Activated CD8-positive, alpha-beta memory T cell treated with anti-CD3 and anti-CD28 coated beads for 36 hours (primary cell): ENCODE results near the gene RWDD2A. TPM values are rescaled to one million over a fixed set of nuclear protein-coding genes. Genes with fewer than 3 reads are reported as not detected.
"Not testable (repeated sequence)": the region's sequence is repeated elsewhere in the genome, so short reads cannot be mapped to it uniquely, and the experiment has no call there.

ENCODE experiments used
- CTCF ChIA-PET: fragments of 350-600 bp; sonication (Branson Sonifier 250); formaldehyde crosslinking; loops from one replicate; lab custom pipeline; 2021; ENCODE audit warnings: antibody characterized with exemption; lab: Charles Lee
- POLR2A ChIA-PET: fragments of 350-600 bp; sonication (Branson Sonifier 250); formaldehyde crosslinking; loops from one replicate; lab custom pipeline; 2021; ENCODE audit warnings: antibody characterized with exemption; lab: Charles Lee
- total RNA-seq, 2 experiments: library from RNA; stranded (reverse); gene quantifications; one replicate each; pipeline ENCODE4 v1.2.3, GENCODE V29; 2021

The RWDD2A gene
- total RNA-seq, result 1 to 10 TPM; 1.6 TPM

DNA sequence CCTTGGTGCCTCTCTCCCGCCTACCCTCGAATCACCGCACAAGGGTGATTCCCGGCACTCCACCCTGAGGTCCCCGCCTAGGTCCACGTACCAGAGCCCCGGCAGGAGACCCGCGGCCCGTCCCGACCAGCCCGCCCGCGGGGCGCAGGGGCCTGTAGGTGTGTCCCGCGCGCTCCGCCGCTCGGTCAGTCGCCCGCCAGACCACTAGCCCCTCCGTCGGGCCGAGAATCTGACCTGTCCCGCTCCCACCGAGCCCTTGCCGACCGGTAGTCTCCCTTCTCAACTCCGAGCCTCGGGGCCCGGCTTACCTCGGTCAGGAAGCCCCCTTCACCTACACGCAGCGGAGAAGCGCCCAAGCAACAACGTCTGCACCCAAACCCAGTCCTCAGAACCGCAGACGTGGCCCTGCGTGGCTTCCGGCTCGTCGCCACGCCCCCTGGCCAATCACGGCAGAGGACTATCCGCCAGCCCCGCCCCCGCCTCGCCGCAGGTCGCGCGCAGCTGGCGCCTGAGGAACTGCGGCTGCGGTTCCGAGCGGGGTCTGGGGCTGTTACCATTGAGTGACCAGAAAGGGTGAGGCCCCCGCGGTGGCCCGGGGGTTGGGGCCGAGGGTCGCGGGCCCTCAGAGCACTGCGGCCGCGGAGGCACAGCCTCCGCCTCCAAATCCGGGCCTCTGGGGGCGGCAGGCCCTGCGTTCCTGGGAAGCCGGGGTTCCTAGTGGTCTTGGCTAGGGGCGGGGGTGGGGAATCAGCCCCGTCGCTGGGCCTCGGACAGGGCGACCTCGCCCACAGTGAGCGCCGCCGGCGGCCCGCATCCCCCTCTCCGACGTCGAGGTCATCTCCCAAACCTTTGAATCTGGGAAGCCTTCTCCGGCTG is at the start of gene RWDD2A, which contains the start of gene PGM3:
Gene RWDD2A, plus strand, starts transcription at position 487 of the 876 bp plus-strand sequence. CDS start 1,095 bp downstream, outside the sequence.
Gene PGM3, minus strand, starts transcription at position 395 of the 876 bp plus-strand sequence. CDS start 2,253 bp downstream, outside the sequence.
- ChIA-PET POLR2A (interaction anchor here (1.0 kb wide), 1 partner anchor 126 kb away, joined by 3 read pairs; no protein-coding TSS in a partner anchor), CTCF (interaction anchor here (1.0 kb wide), 1 partner anchor 126 kb away, joined by 3 read pairs; the partner anchor contains the start of gene DOP1A)

DNA sequence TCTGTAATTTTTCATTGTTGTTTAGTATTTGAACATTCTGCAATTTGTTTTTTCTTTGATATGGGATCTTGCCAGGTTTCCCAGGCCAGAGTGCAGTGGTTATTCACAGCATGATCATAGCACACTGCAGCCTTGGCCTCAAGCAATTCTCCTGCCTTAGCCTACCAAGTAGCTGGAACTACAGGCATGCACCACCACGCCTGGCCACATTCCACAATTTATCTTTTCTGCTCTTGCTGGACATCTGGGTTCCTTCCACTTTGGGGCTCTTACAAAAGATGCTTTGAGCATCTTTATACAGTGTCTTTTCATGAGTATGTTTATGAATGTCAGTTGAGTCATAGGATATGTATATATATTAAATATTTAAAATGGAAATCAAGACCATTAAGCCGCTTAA is 42.0 kb upstream of the RWDD2A start:
- POLR2A ChIA-PET, result no interaction called here
- CTCF ChIA-PET, result no interaction called here

DNA sequence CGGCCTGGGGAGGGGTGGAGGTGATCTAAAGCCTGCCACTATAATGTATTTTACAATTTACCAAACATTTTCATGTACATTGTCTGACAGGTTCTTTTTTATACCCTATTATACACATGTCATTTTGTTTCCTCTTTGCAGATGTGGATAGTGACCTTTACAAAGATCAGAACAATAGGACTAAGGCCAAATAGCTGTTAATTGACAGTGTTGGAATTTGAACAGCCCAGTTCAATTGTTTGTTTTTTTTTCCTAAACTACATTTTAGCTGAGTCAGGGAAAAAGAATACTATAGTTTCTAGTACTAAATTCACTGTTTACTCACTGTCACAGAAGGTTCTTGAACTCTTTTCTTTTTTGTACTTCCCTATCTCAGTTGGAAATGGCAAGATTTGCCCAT is 40.2 kb upstream of the RWDD2A start:
- CTCF ChIA-PET, result no interaction called here
- POLR2A ChIA-PET, result no interaction called here

DNA sequence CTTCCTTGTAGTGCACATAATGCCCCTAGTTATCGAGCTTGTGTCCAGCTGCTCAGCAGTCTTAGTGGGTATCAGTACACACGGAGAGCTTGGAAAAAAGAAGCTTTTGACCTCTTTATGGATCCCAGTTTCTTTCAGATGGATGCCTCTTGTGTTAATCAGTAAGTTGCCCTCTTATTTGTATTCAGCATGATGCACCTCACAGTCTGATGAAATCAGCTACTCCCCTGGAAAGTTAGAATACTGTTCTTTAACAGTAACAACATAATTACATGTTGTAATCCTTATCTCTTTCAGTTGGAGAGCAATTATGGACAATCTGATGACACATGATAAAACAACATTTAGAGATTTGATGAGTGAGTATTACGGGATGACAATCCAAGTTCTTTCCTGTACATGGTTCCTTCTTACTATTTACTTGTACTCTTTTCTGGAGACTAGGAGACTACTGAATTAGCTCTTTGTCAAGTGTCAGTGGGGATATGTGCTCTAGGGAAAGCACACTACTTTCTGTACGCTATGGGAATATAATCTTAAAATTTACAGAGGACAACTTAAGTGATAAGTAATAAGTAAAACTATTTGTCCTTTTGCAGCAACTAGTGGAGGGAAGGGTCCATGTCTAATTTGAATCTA is 39.2 kb upstream of the RWDD2A start:
- CTCF ChIA-PET, result no interaction called here
- POLR2A ChIA-PET, result no interaction called here

DNA sequence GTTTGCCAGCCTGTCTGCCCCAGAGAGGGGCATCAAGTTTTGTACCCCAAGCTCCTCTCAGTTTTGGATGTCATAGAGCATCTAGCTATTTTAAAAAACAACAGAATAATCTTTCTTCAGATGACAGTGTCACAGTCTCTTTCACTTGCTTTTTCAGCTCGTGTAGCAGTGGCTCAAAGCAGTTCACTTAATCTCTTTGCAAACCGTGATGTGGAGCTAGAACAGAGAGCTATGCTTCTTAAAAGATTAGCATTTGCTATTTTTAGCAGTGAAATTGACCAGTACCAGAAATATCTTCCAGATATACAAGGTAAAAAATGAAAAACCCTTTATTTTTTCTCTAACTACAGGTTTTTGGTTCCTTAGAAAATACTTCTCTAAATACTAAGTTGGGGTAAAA is 37.4 kb upstream of the RWDD2A start:
- POLR2A ChIA-PET, result no interaction called here
- CTCF ChIA-PET, result no interaction called here

DNA sequence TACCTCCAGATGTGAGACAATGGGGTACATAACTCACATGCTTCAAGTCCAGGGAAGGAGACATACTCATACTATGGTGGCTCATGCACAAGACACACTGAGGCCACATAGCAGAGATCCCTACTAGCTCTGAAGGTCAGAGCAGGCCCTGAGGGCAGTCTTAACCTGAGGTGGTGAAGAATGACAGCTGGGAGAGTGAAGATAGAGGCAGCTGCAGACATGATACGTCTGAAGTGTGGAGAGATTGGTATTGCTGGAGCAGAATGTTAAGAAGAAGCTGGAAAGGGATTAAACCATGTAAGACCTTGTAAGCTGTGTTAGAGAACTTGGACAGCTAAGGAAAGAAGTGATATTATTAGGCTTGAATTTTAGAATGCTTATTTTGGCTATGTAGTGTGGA is 33.0 kb upstream of the RWDD2A start:
- CTCF ChIA-PET, result no interaction called here
- POLR2A ChIA-PET, result no interaction called here

DNA sequence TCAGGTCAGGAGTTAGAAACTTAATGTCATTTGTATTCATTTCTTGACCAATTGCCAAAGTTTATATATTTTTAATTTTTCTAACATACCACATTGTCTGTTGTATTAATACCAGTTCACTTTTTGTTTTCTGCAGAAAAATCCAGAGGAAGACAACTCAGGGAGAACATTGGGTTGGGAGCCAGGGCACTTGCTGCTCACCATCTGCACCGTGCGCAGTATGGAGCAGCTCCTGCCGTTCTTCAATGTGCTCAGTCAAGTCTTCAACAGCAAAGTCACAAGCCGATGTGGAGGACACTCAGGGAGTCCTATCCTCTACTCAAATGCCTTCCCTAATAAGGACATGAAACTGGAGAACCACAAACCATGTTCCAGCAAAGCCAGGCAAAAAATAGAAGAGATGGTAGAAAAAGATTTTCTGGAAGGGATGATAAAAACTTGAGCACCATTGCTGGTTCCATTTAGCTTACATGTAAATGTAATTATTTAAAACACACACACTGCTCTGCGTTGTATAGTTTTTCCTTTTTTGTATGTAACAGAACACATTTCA is 25.4 kb upstream of the RWDD2A start:
- CTCF ChIA-PET, result no interaction called here
- POLR2A ChIA-PET, result no interaction called here

DNA sequence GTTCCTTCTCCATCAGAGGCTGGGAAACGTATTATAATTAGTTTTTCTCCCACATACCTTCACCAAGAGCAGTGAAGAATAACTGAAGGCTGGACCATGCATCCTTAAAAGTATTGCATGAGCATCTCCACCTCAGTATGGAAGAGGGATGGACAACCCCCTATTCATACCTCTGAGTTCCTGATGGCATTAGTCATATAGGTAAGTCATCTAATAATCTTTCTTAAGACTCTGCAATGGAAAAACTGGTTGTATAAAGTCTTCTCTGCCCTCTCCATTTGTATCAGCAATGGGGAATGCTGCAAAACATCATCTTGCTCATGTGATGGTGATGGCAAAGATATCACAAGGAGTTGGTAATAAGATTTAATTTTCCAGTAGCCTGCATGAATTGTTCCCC is 24.6 kb upstream of the RWDD2A start:
- POLR2A ChIA-PET, result no interaction called here
- CTCF ChIA-PET, result no interaction called here

DNA sequence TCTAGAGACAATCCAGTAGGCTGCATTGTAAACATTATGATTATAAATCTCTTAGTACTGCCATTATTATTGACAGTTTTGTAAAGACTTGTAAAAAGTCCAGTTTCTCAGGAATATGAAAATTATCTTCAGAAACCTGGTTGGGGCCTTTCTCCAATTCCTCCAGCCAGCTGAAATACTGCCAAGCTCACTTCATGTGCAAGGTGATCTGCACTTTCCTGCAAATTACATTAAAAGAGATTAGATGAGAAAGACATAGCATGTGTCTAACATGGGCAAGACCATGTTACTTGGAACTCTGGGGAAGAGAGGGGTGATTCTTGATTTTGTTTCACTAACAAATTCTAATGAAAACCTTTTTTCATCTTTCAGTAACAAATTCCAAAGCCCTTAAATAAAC is 24.1 kb upstream of the RWDD2A start:
- ChIA-PET CTCF (no interaction called here), POLR2A (no interaction called here)

DNA sequence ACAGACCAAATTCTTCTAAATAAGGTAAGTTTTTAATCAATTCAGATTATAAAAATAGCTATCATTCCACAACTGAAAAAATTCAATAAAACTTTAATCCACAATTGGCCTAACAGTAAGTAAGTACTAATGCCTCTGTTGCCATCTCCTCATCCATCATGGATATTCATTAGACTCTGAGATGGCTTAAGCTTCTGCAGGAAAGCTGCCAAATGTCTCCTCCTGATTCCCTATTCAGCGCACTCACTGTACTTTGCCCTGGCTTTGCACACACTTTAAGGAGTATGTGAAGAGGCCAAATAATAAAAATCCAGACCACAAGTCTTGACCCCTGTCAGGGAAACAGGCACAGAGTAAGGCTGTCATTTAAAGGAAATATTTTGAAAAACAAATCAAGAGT is 23.6 kb upstream of the RWDD2A start:
- CTCF ChIA-PET, result no interaction called here
- POLR2A ChIA-PET, result no interaction called here

DNA sequence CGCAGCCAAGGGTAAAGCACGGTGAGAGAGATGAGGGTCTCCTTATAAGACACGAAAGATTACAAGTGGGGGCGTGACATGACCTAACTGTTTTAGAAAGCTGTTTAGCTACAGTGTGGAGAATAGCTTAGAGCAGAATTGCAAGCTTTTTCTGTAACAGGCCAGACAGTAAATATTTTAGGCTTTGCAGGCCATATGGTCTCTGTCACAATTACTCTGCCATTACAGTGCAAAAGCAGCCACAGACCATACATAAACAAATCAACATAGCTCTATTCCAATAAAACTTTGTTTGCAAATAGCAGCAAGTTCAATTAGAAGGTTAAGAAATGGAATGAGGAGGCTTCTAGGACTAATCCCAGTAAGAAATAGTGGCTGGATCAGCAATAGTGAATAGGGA is 16.9 kb upstream of the RWDD2A start:
- CTCF ChIA-PET, result no interaction called here
- POLR2A ChIA-PET, result no interaction called here

DNA sequence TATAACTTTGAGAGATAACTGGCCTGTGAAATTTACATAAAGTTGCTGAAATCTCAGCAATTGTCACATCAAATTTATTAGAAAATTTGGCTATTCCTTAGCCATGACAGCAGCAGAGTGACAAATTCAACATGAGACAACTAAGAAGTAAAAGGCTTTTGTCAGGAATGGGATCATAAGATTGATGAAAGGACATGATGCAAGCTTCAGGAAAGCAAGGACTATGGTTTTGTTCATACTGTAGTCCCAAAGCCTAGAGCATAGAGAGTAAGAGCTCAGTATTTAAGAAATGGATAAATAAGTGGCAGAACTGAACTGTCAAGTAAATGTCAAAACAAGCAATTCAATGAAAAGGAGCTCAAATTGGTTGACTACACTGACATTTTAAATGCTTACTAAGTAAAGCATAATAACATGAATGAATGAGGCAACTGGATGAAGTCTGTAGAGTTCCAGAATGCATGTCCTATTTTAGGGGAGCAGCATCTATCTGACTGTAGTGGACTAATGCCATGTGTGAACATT is 12.7 kb upstream of the RWDD2A start:
- ChIA-PET CTCF (no interaction called here), POLR2A (no interaction called here)

DNA sequence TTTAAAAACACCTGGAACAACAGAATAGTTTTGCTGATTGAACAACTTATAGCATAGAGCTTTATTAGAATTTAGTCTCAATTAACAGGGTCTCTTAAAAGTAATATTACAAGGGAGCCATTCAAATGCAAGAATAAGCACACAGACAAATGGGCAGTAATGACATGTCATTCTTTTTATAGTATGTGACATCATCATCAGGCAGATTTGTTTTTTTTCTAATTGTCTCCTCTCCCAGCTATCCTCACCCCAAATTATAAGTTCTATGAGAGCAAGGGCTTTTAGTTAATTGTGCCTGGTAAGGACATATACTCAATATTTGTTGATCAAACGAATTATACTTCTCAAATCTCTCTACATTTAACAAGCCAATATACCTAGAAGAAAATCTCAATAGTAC is 11.0 kb upstream of the RWDD2A start:
- POLR2A ChIA-PET, result no interaction called here
- CTCF ChIA-PET, result interaction anchor here (1.0 kb wide), 1 partner anchor 116 kb away, joined by 4 read pairs; the partner anchor contains the start of gene UBE3D

DNA sequence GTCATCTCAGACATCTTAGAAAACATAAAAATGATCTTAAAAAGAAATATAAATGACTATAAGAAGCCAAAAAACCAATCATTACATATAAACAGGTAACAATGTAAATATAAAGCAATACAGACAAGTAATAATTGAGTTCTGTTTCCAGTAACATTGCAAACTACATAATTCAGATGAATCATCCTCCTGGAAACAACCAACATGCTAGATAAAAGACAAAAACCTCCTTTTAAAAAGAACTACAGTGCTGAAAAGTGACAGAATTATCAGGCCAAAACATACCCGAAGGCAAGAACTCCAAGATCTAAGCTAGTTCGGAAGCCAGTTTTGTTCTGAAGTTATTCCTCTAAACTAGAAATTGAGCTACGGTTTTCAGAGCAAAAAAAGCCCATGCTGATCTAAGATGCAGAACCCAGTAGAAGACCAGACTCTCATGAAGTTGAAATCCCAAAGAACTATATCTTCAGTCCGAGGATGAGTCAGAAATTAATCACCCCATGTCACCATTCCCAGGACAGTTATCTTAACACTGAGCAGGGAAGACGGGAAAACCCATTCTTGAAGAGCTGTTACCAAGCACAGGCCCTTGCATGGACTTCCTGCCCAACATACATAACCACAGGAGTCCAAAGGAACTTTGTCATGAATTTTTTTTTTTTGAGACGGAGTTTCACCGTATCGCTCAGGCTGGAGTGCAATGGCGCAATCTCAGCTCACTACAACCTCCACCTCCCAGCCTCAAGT is 9.9 kb upstream of the RWDD2A start:
- CTCF ChIA-PET, result no interaction called here
- POLR2A ChIA-PET, result no interaction called here

DNA sequence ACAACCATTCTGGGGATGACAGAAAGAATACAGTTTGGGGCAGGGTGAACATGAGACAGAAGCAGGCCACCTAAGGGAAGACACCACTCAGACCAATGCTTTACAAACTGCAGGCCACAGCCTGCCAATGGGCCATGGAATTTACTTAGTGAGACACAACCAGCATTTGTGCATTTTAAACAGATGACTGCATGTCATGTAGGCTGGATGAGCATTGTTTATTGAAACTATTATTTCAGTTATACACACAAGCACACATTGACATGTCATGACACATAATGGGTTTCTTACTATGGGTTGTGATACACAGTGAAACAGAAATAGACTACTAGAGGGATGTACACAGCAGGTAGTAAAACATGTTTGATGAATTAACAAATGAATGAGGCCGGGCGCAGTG is 8.1 kb upstream of the RWDD2A start:
- CTCF ChIA-PET, result no interaction called here

DNA sequence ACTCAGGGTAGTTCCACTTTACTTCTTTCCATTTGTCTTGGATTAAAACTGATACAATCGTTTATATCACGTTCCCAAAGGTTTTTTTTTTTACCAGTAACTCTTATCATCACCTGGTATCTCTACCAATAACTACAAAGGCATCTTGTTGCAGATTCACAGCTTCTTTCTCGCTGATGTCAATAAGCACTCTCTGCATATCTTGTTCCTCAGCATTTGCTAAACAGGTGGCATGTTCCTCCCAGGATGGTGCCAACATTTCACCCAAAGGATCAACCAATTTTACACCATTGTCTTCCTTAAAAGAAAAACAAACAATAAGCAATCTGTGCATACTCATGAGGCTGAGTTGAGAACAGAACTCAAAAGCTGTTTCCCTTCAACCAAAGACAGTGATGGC is 4.7 kb upstream of the RWDD2A start:
- CTCF ChIA-PET, result interaction anchor here (1.6 kb wide), 1 partner anchor 9 kb away, joined by 5 read pairs; no protein-coding TSS in a partner anchor
- POLR2A ChIA-PET, result interaction anchor here (1.3 kb wide), 1 partner anchor 123 kb away, joined by 3 read pairs; the partner anchor contains the start of gene UBE3D

More for the DNA sequence above, 8.1 kb upstream of the RWDD2A start:
- POLR2A ChIA-PET, result no interaction called here

DNA sequence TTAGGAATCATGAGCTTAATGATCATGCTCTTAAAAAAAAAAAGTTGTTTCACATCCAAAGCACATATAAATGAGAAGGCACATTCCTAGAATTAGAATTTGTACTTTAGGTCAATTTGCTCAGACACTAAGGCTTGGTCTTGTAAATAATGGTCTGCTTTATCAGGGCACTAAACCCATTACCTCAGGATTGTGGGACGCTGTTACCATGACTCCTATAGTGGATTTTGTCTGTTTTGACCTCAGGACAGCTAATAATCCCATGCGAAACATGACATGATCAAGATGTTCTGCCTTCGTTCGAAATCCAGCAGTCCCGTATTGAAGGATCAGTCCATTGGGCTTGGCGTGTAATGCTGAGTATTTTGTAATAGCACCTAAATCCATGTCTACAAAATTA is 2.5 kb upstream of the RWDD2A start:
- POLR2A ChIA-PET, result no interaction called here
- CTCF ChIA-PET, result interaction anchor here (1.0 to 1.3 kb wide), 2 partner anchors 123 to 125 kb away, joined by 3 to 5 read pairs; partner anchors contain the start of genes DOP1A and UBE3D

DNA sequence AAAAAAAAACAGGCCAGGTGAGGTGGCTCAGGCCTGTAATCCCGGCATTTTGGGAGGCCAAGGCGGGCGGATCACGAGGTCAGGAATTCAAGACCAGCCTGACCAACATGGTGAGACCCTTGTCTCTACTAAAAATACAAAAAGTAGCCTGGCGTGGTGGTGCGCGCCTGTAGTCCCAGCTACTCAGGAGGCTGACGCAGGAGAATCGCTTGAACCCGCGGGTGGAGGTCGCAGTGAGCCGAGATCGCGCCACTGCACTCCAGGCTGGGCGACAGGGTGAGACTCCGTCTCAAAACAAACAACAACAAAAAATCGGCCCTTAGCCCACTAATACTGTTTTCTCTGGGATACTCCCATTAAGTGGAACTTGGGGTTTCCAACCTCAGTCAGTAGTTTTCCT is 1.2 kb upstream of the RWDD2A start:
- POLR2A ChIA-PET, result not testable (repeated sequence)
- CTCF ChIA-PET, result interaction anchor here (0.6 to 0.7 kb wide), 2 partner anchors 125 to 930 kb away, joined by 3 to 4 read pairs; partner anchors contain the start of gene DOP1A

DNA sequence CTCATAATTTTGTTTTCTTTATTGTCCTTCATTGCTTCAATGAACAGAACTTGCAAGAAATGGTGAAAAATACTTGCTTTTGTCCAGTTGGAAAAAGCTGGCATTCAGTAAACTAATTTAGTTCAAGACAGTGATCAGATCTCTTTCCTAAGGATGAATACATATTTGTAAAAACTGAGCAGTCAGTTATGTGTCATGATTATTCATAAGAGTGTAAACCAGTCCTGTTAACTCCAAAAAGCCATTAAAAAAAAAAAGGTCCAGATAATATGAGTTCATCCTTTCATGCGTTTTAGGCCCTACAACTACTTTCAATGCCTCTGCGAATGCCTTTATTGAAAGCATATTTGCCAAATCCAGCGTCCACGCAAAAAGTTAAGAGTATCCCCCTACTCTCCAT is 701 bp upstream of the RWDD2A start:
- CTCF ChIA-PET, result interaction anchor here (0.7 kb wide), 1 partner anchor 125 kb away, joined by 4 read pairs; the partner anchor contains the start of gene DOP1A
- POLR2A ChIA-PET, result no interaction called here
